SK-N-SH (cell line): ENCODE data around the gene MED26. TPM values are rescaled to one million over a fixed set of nuclear protein-coding genes. Genes with fewer than 3 reads are reported as not detected.

ENCODE experiments used
- CTCF ChIA-PET: fragments of 300-600, 350-600 bp; formaldehyde crosslinking; extraction: SDS; loops from one replicate; lab custom pipeline; 2021; lab: Yijun Ruan, JAX
- POLR2A ChIA-PET: fragments of 350-600 bp; sonication (Branson Sonifier 250); formaldehyde crosslinking; extraction: SDS; loops from one replicate; lab custom pipeline; 2020; ENCODE audit warnings: antibody characterized with exemption, inconsistent platforms; lab: Yijun Ruan, JAX
- DNase-seq: peaks from one replicate; pipeline ENCODE4 v3.0.0; 2012
- H2AFZ ChIP-seq: fragments of 200-600 bp; sonication (generic); 2 replicates; pipeline ENCODE4 v1.8.1; 2016; ENCODE audit warnings: antibody characterized with exemption, mild to moderate bottlenecking, low read depth
- H3F3A ChIP-seq: fragments of 200-600 bp; sonication (generic); replicated peaks from 2 replicates; pipeline ENCODE3; 2016; ENCODE audit warnings: antibody characterized with exemption, mild to moderate bottlenecking; ENCODE audit not compliant: insufficient read depth
- H3K27ac ChIP-seq, 2 experiments: fragments of 200-500 bp in 1 of 2; fragments of 200-600 bp in 1 of 2; sonication (Bioruptor generic) in 1 of 2; sonication (generic), shearing (Covaris generic) in 1 of 2; 2 replicates each; pipeline versions ENCODE4 v1.5.1 to v1.6.1; 2014 to 2016; ENCODE audit warnings: low read depth in 2 of 2, inconsistent platforms in 1 of 2, low read length in 1 of 2, mild to moderate bottlenecking in 1 of 2, mixed read lengths in 1 of 2
- H3K27me3 ChIP-seq: fragments of 200-600 bp; sonication (generic), shearing (Covaris generic); 2 replicates; pipeline ENCODE4 v1.6.1; 2016; ENCODE audit warnings: mixed run types; ENCODE audit not compliant: insufficient read depth
- H3K36me3 ChIP-seq, 2 experiments: fragments of 200-500 bp in 1 of 2; fragments of 200-600 bp in 1 of 2; sonication (Bioruptor generic) in 1 of 2; sonication (generic) in 1 of 2; replicated peaks in 1 of 2; 2 replicates each; pipeline versions ENCODE3 to v1.5.1; 2014 to 2016; ENCODE audit warnings: low read length in 1 of 2, mild to moderate bottlenecking in 1 of 2; ENCODE audit not compliant: insufficient read depth in 2 of 2, control insufficient read depth in 1 of 2
- H3K4me1 ChIP-seq, 2 experiments: fragments of 200-500 bp in 1 of 2; fragments of 200-600 bp in 1 of 2; sonication (Bioruptor generic) in 1 of 2; sonication (generic), shearing (Covaris generic) in 1 of 2; 2 replicates each; pipeline versions ENCODE4 v1.5.1 to v1.6.1; 2014 to 2016; ENCODE audit warnings: low read depth in 1 of 2, low read length in 1 of 2, mixed run types in 1 of 2; ENCODE audit not compliant: insufficient read depth in 2 of 2, control insufficient read depth in 1 of 2
- H3K4me2 ChIP-seq: fragments of 200-600 bp; sonication (generic), shearing (Covaris generic); 2 replicates; pipeline ENCODE4 v1.6.1; 2017; ENCODE audit warnings: mixed run types
- H3K4me3 ChIP-seq, 2 experiments: fragments of 200-500 bp in 1 of 2; fragments of 200-600 bp in 1 of 2; sonication (Bioruptor generic) in 1 of 2; sonication (generic), shearing (Covaris generic) in 1 of 2; 2 replicates each; pipeline versions ENCODE4 v1.5.1 to v1.8.1; 2014 to 2016; ENCODE audit warnings: low read depth in 2 of 2, inconsistent platforms in 1 of 2, low read length in 1 of 2, mild to moderate bottlenecking in 1 of 2, mixed read lengths in 1 of 2, moderate library complexity in 1 of 2
- H3K79me2 ChIP-seq: fragments of 200-600 bp; sonication (generic); 2 replicates; pipeline ENCODE4 v1.8.1; 2017; ENCODE audit warnings: mild to moderate bottlenecking; ENCODE audit not compliant: insufficient read depth
- H3K9ac ChIP-seq: fragments of 200-600 bp; sonication (generic); 2 replicates; pipeline ENCODE4 v1.6.1; 2017; ENCODE audit warnings: mixed run types
- H3K9me2 ChIP-seq: fragments of 200-600 bp; sonication (generic); 2 replicates; pipeline ENCODE4 v1.6.1; 2017; ENCODE audit warnings: mixed run types
- H3K9me3 ChIP-seq: fragments of 200-600 bp; sonication (generic); 2 replicates; pipeline ENCODE4 v1.6.1; 2017; ENCODE audit warnings: mixed run types, mild to moderate bottlenecking, moderate library complexity
- H4K20me1 ChIP-seq: fragments of 200-600 bp; sonication (generic); 2 replicates; pipeline ENCODE4 v1.6.1; 2017; ENCODE audit warnings: mild to moderate bottlenecking, mixed run types; ENCODE audit not compliant: insufficient read depth
- CHD2 ChIP-seq: fragments of 150-350 bp; IDR thresholded peaks from 2 replicates; pipeline ENCODE4 v1.6.1; 2018; ENCODE audit warnings: low read length; ENCODE audit not compliant: partially characterized antibody
- FOXJ3 ChIP-seq: sonication (generic); formaldehyde crosslinking; IDR thresholded peaks from 2 replicates; pipeline ENCODE4 v1.5.1; 2020; ENCODE audit warnings: mild to moderate bottlenecking, missing genetic modification reagents
- JUND ChIP-seq: IDR thresholded peaks from 2 replicates; pipeline ENCODE4 v1.4.0; 2012
- MXI1 ChIP-seq: IDR thresholded peaks from 2 replicates; pipeline ENCODE4 v1.6.1; 2012; ENCODE audit warnings: mild to moderate bottlenecking, low read depth, low read length, improper control_type of control experiment
- SMC3 ChIP-seq: IDR thresholded peaks from 2 replicates; pipeline ENCODE4 v1.6.1; 2012; ENCODE audit warnings: low read depth, low read length, improper control_type of control experiment
- YY1 ChIP-seq: IDR thresholded peaks from 2 replicates; pipeline ENCODE4 v1.4.0; 2012; ENCODE audit warnings: low read depth, mild to moderate bottlenecking
- WGBS: methylation state at CpG from one replicate; pipeline ENCODE4 v1.1.6; 2017; ENCODE audit warnings: low lambda C conversion rate; 5-methylcytosine and 5-hydroxymethylcytosine counted together
- polyA plus RNA-seq, 3 experiments: library from polyadenylated mRNA; depleted of rRNA; stranded (reverse); fragments of >200 nt; gene quantifications; 2 replicates each; pipeline ENCODE4 v1.2.3, GENCODE V29; 2012
- TF ChIP-seq, protein P1 (sequence below): IDR thresholded peaks from 2 replicates; pipeline ENCODE4 v1.4.0; 2012; ENCODE audit warnings: low read depth
- TF ChIP-seq, protein P2 (sequence below): fragments of 150-350 bp; IDR thresholded peaks from 2 replicates; pipeline ENCODE4 v1.6.1; 2017; ENCODE audit warnings: antibody characterized with exemption, low read length, low read depth, borderline replicate concordance
- TF ChIP-seq, protein P3 (sequence below): IDR thresholded peaks from 2 replicates; pipeline ENCODE4 v1.4.0; 2012; ENCODE audit warnings: low read depth, borderline replicate concordance
- TF ChIP-seq, protein P4 (sequence below): fragments of 200-600 bp; sonication (generic); IDR thresholded peaks from 2 replicates; pipeline ENCODE4 v1.6.1; 2017; ENCODE audit warnings: antibody characterized with exemption, mild to moderate bottlenecking, moderate library complexity
- TF ChIP-seq, protein P5 (sequence below): IDR thresholded peaks from 2 replicates; pipeline ENCODE4; 2012

MED26 gene
- polyA plus RNA-seq, 1 of the 3 experiments (the other 2 are of a cell fraction): 3.5 TPM

DNA sequence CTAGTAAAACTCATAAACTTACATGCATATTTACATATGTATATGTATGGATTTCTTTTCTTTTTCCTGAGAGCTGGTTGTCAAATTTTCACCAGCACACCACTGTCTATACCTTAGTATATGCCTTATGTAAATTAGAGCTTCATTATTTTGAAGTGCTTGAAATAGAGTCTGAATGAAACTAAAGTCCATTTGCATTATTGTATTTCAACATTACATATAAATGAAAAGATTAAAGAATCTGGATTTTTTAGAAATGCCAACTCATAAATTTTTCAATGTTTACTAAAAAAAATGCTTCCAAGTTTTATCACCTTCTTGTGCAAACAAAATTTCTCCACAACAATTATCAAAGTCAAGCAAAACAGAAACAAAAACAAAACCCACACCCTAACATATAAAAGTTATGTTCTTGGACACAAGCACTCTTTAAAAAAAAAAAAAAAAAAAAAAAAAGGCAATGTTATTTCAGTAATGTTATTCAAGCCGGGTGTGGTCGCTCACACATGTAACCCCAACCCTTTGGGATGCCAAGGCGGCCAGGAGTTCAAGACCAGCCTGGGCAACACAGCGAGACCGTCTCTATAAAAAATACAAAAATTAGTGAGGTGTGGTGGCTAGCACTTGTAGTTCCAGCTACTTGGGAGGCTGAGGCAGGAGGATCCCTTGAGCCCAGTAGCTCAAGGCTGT is 18.3 kb downstream of the MED26 start:
- H3F3A ChIP-seq: no peaks in the 10 kb centered on the region
- DNase-seq: no peak
- no peak overlapping the region for H3K9ac ChIP-seq
- WGBS: 86% methylated on average over 5 of the region's 5 CpGs
- H3K36me3 ChIP-seq: no peaks in the 10 kb centered on the region
- no peaks in the 10 kb centered on the region for H3K9me3 ChIP-seq
- H3K27me3 ChIP-seq: no peaks in the 10 kb centered on the region
- no peak overlapping the region for H2AFZ ChIP-seq
- H3K9me2 ChIP-seq: no peaks in the 10 kb centered on the region
- no peak overlapping the region for H3K4me3 ChIP-seq
- no peak for TF ChIP-seq YY1
- TF ChIP-seq, protein P1, sequence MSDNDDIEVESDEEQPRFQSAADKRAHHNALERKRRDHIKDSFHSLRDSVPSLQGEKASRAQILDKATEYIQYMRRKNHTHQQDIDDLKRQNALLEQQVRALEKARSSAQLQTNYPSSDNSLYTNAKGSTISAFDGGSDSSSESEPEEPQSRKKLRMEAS: no peak
- TF ChIP-seq, protein P2, sequence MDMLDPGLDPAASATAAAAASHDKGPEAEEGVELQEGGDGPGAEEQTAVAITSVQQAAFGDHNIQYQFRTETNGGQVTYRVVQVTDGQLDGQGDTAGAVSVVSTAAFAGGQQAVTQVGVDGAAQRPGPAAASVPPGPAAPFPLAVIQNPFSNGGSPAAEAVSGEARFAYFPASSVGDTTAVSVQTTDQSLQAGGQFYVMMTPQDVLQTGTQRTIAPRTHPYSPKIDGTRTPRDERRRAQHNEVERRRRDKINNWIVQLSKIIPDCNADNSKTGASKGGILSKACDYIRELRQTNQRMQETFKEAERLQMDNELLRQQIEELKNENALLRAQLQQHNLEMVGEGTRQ: no peak
- TF ChIP-seq FOXJ3: no peak
- TF ChIP-seq, protein P3, sequence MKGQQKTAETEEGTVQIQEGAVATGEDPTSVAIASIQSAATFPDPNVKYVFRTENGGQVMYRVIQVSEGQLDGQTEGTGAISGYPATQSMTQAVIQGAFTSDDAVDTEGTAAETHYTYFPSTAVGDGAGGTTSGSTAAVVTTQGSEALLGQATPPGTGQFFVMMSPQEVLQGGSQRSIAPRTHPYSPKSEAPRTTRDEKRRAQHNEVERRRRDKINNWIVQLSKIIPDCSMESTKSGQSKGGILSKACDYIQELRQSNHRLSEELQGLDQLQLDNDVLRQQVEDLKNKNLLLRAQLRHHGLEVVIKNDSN: no peak
- no peak for TF ChIP-seq SMC3
- no peak for TF ChIP-seq JUND
- TF ChIP-seq MXI1: no peak
- TF ChIP-seq, protein P4, sequence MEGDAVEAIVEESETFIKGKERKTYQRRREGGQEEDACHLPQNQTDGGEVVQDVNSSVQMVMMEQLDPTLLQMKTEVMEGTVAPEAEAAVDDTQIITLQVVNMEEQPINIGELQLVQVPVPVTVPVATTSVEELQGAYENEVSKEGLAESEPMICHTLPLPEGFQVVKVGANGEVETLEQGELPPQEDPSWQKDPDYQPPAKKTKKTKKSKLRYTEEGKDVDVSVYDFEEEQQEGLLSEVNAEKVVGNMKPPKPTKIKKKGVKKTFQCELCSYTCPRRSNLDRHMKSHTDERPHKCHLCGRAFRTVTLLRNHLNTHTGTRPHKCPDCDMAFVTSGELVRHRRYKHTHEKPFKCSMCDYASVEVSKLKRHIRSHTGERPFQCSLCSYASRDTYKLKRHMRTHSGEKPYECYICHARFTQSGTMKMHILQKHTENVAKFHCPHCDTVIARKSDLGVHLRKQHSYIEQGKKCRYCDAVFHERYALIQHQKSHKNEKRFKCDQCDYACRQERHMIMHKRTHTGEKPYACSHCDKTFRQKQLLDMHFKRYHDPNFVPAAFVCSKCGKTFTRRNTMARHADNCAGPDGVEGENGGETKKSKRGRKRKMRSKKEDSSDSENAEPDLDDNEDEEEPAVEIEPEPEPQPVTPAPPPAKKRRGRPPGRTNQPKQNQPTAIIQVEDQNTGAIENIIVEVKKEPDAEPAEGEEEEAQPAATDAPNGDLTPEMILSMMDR: no peak
- TF ChIP-seq, protein P5, sequence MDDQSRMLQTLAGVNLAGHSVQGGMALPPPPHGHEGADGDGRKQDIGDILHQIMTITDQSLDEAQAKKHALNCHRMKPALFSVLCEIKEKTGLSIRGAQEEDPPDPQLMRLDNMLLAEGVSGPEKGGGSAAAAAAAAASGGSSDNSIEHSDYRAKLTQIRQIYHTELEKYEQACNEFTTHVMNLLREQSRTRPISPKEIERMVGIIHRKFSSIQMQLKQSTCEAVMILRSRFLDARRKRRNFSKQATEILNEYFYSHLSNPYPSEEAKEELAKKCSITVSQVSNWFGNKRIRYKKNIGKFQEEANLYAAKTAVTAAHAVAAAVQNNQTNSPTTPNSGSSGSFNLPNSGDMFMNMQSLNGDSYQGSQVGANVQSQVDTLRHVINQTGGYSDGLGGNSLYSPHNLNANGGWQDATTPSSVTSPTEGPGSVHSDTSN: no peak
- no peak for TF ChIP-seq CHD2
- H4K20me1 ChIP-seq: peaks cover 93% of the 10 kb centered on the region
- ChIA-PET POLR2A (no interaction called here), CTCF (interaction anchor here (1.7 kb wide), 1 partner anchor 9 kb away, joined by 4 read pairs; no protein-coding TSS in a partner anchor)
- H3K79me2 ChIP-seq: peaks cover 100% of the 10 kb centered on the region
- H3K27ac ChIP-seq: no peak overlapping the region
- peaks cover 4 to 20% of the 10 kb centered on the region in 2 experiments; a peak in 2 of 4 replicates for H3K4me1 ChIP-seq
- no peak overlapping the region for H3K4me2 ChIP-seq
